SK-N-SH treated with all-trans-retinoic acid at 6 μM for 48 hours (cell line): ENCODE results near the gene FAM124B.

Source experiments
- ATAC-seq: fragments of 200-7000 bp; cut with Tn5 transposase; 3 replicates; pipeline ENCODE4 v1.9.1; 2020; ENCODE audit warnings: mild to moderate bottlenecking, moderate library complexity
- ARNTL ChIP-seq: fragments of 450-650 bp; formaldehyde crosslinking; IDR thresholded peaks from 2 replicates; pipeline ENCODE4 v1.5.0; 2020; ENCODE audit warnings: low read depth, mild to moderate bottlenecking, moderate library complexity, borderline replicate concordance
- BACH2 ChIP-seq: fragments of 250-450 bp; sonication (Bioruptor Pico); IDR thresholded peaks from 2 replicates; pipeline ENCODE4 v1.9.0; 2021; ENCODE audit warnings: mild to moderate bottlenecking, borderline replicate concordance
- CSDC2 ChIP-seq: fragments of 250-450 bp; sonication (Bioruptor Pico); IDR thresholded peaks from 2 replicates; pipeline ENCODE4 v1.5.0; 2020; ENCODE audit warnings: mild to moderate bottlenecking, moderate library complexity
- ESRRG ChIP-seq: fragments of 250-450 bp; sonication (Bioruptor Pico); IDR thresholded peaks from 2 replicates; pipeline ENCODE4 v1.6.1; 2021; ENCODE audit warnings: mild to moderate bottlenecking
- GLIS3 ChIP-seq: fragments of 250-450 bp; sonication (Bioruptor Pico); IDR thresholded peaks from 2 replicates; pipeline ENCODE4 v1.5.0; 2020; ENCODE audit warnings: mild to moderate bottlenecking, moderate library complexity
- ISL1 ChIP-seq: fragments of 250-450 bp; sonication (Bioruptor Pico); IDR thresholded peaks from 2 replicates; pipeline ENCODE4 v2.1.2; 2022; ENCODE audit warnings: mild to moderate bottlenecking, moderate library complexity
- OSR1 ChIP-seq: fragments of 250-450 bp; sonication (Bioruptor Pico); IDR thresholded peaks from 2 replicates; pipeline ENCODE4 v1.8.0; 2022; ENCODE audit warnings: moderate library complexity, mild to moderate bottlenecking, inconsistent platforms
- PPARA ChIP-seq: fragments of 250-450 bp; sonication (Bioruptor Pico); IDR thresholded peaks from 2 replicates; pipeline ENCODE4 v1.5.0; 2020; ENCODE audit warnings: mild to moderate bottlenecking, borderline replicate concordance
- RARB ChIP-seq: fragments of 250-450 bp; sonication (Bioruptor Pico); IDR thresholded peaks from 2 replicates; pipeline ENCODE4 v1.8.0; 2021; ENCODE audit warnings: mild to moderate bottlenecking, moderate library complexity
- SNAI2 ChIP-seq: fragments of 250-450 bp; sonication (Bioruptor Pico); IDR thresholded peaks from 2 replicates; pipeline ENCODE4 v1.5.0; 2020; ENCODE audit warnings: mild to moderate bottlenecking, moderate library complexity
- TCF4 ChIP-seq: fragments of 250-450 bp; sonication (Bioruptor Pico); IDR thresholded peaks from 2 replicates; pipeline ENCODE4 v1.8.0; 2021; ENCODE audit warnings: mild to moderate bottlenecking, moderate library complexity, borderline replicate concordance
- TOX ChIP-seq: fragments of 250-450 bp; sonication (Bioruptor Pico); IDR thresholded peaks from 2 replicates; pipeline ENCODE4 v1.8.0; 2021; ENCODE audit warnings: mild to moderate bottlenecking, moderate library complexity, borderline replicate concordance
- ZC3H10 ChIP-seq: fragments of 250-450 bp; sonication (Bioruptor Pico); IDR thresholded peaks from 2 replicates; pipeline ENCODE4 v1.5.1; 2021; ENCODE audit warnings: mild to moderate bottlenecking, moderate library complexity
- ZFP3 ChIP-seq: fragments of 250-450 bp; sonication (Bioruptor Pico); IDR thresholded peaks from 2 replicates; pipeline ENCODE4 v1.5.0; 2020; ENCODE audit warnings: mild to moderate bottlenecking, moderate library complexity
- ZFP30 ChIP-seq: fragments of 450-650 bp; formaldehyde crosslinking; IDR thresholded peaks from 2 replicates; pipeline ENCODE4 v1.5.0; 2022; ENCODE audit warnings: mild to moderate bottlenecking, moderate library complexity
- ZNF565 ChIP-seq: fragments of 450-650 bp; formaldehyde crosslinking; conservative IDR thresholded peaks from 2 replicates; pipeline ENCODE4 v1.5.0; 2020; ENCODE audit warnings: low read depth, mild to moderate bottlenecking, moderate library complexity
- ZNF70 ChIP-seq: fragments of 450-650 bp; formaldehyde crosslinking; IDR thresholded peaks from 2 replicates; pipeline ENCODE4 v1.5.0; 2020; ENCODE audit warnings: mild to moderate bottlenecking, moderate library complexity
- ZNF8 ChIP-seq: fragments of 450-650 bp; formaldehyde crosslinking; IDR thresholded peaks from 2 replicates; pipeline ENCODE4 v1.5.0; 2020; ENCODE audit warnings: mild to moderate bottlenecking, moderate library complexity
- TF ChIP-seq, protein P1 (sequence below): fragments of 250-450 bp; sonication (Bioruptor Pico); IDR thresholded peaks from 2 replicates; pipeline ENCODE4 v1.5.1; 2020; ENCODE audit warnings: low read depth, mild to moderate bottlenecking, moderate library complexity
- TF ChIP-seq, protein P2 (sequence below): fragments of 250-450 bp; sonication (Bioruptor Pico); IDR thresholded peaks from 2 replicates; pipeline ENCODE4 v1.8.0; 2021; ENCODE audit warnings: low read depth, mild to moderate bottlenecking, moderate library complexity, borderline replicate concordance
- TF ChIP-seq, protein P3 (sequence below): fragments of 250-450 bp; sonication (Bioruptor Pico); IDR thresholded peaks from 2 replicates; pipeline ENCODE4 v1.5.0; 2020; ENCODE audit warnings: mild to moderate bottlenecking, moderate library complexity
- TF ChIP-seq, protein P4 (sequence below): fragments of 250-450 bp; sonication (Bioruptor Pico); IDR thresholded peaks from 2 replicates; pipeline ENCODE4 v1.5.1; 2021; ENCODE audit warnings: mild to moderate bottlenecking, moderate library complexity
- TF ChIP-seq, protein P5 (sequence below): fragments of 250-450 bp; sonication (Bioruptor Pico); IDR thresholded peaks from 2 replicates; pipeline ENCODE4 v1.8.0; 2020; ENCODE audit warnings: mild to moderate bottlenecking, moderate library complexity, borderline replicate concordance

Gene FAM124B

DNA sequence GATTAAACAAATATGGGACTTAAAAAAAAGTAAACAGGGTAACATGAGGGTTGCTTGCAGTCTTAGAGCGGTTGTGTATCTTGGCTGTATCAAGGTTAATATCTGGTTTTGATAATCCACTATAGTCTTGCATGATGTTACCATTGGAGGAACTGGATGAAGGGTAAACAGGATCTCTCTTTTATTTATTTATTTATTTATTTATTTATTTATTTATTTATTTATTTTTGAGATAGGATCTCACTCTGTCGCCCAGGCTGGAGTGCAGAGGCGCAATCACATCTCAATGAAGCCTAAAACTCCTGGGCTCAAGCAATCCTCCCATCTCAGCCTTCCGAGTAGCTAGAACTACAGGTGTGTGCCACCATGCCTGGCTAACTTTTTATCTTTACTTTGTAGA, 42.9 kb upstream of the FAM124B start:
- no peak for ATAC-seq
- no peak for TF ChIP-seq TOX (CRISPR knock-in tag)
- no peak for TF ChIP-seq CSDC2 (CRISPR knock-in tag)
- TF ChIP-seq, protein P1, sequence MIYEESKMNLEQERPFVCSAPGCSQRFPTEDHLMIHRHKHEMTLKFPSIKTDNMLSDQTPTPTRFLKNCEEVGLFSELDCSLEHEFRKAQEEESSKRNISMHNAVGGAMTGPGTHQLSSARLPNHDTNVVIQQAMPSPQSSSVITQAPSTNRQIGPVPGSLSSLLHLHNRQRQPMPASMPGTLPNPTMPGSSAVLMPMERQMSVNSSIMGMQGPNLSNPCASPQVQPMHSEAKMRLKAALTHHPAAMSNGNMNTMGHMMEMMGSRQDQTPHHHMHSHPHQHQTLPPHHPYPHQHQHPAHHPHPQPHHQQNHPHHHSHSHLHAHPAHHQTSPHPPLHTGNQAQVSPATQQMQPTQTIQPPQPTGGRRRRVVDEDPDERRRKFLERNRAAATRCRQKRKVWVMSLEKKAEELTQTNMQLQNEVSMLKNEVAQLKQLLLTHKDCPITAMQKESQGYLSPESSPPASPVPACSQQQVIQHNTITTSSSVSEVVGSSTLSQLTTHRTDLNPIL (CRISPR knock-in tag) = no peak

DNA sequence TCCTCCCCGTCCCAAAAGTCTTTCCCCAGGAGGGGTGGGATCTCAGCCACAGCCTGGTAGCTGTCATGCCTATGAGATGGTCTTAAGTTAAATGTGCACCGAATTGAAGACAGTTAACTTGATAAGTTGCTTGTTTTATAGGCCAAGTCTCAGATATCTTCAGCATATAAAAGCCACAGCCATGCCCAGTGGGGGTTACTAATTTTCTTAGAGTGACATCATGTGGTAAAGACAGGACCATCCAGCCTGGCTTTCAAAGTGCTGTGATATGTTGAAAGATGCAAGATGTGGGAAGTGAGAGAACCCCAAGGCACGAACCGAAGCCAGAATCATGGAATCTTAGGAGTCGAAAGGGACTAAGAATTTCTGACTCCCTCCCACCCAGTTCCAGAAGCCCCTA, 42.1 kb upstream of the FAM124B start:
- no peak for TF ChIP-seq ISL1 (CRISPR knock-in tag)
- TF ChIP-seq ARNTL = no peak
- no peak for TF ChIP-seq TCF4 (CRISPR knock-in tag)
- TF ChIP-seq, protein P2, sequence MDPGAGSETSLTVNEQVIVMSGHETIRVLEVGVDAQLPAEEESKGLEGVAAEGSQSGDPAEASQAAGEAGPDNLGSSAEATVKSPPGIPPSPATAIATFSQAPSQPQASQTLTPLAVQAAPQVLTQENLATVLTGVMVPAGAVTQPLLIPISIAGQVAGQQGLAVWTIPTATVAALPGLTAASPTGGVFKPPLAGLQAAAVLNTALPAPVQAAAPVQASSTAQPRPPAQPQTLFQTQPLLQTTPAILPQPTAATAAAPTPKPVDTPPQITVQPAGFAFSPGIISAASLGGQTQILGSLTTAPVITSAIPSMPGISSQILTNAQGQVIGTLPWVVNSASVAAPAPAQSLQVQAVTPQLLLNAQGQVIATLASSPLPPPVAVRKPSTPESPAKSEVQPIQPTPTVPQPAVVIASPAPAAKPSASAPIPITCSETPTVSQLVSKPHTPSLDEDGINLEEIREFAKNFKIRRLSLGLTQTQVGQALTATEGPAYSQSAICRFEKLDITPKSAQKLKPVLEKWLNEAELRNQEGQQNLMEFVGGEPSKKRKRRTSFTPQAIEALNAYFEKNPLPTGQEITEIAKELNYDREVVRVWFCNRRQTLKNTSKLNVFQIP (CRISPR knock-in tag) = no peak
- TF ChIP-seq BACH2 (CRISPR knock-in tag) = no peak
- TF ChIP-seq, protein P3, sequence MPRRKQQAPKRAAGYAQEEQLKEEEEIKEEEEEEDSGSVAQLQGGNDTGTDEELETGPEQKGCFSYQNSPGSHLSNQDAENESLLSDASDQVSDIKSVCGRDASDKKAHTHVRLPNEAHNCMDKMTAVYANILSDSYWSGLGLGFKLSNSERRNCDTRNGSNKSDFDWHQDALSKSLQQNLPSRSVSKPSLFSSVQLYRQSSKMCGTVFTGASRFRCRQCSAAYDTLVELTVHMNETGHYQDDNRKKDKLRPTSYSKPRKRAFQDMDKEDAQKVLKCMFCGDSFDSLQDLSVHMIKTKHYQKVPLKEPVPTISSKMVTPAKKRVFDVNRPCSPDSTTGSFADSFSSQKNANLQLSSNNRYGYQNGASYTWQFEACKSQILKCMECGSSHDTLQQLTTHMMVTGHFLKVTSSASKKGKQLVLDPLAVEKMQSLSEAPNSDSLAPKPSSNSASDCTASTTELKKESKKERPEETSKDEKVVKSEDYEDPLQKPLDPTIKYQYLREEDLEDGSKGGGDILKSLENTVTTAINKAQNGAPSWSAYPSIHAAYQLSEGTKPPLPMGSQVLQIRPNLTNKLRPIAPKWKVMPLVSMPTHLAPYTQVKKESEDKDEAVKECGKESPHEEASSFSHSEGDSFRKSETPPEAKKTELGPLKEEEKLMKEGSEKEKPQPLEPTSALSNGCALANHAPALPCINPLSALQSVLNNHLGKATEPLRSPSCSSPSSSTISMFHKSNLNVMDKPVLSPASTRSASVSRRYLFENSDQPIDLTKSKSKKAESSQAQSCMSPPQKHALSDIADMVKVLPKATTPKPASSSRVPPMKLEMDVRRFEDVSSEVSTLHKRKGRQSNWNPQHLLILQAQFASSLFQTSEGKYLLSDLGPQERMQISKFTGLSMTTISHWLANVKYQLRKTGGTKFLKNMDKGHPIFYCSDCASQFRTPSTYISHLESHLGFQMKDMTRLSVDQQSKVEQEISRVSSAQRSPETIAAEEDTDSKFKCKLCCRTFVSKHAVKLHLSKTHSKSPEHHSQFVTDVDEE (CRISPR knock-in tag) = no peak
- no peak for TF ChIP-seq ZFP3 (CRISPR knock-in tag)
- no peak for TF ChIP-seq ZFP30
- no peak for ATAC-seq

DNA sequence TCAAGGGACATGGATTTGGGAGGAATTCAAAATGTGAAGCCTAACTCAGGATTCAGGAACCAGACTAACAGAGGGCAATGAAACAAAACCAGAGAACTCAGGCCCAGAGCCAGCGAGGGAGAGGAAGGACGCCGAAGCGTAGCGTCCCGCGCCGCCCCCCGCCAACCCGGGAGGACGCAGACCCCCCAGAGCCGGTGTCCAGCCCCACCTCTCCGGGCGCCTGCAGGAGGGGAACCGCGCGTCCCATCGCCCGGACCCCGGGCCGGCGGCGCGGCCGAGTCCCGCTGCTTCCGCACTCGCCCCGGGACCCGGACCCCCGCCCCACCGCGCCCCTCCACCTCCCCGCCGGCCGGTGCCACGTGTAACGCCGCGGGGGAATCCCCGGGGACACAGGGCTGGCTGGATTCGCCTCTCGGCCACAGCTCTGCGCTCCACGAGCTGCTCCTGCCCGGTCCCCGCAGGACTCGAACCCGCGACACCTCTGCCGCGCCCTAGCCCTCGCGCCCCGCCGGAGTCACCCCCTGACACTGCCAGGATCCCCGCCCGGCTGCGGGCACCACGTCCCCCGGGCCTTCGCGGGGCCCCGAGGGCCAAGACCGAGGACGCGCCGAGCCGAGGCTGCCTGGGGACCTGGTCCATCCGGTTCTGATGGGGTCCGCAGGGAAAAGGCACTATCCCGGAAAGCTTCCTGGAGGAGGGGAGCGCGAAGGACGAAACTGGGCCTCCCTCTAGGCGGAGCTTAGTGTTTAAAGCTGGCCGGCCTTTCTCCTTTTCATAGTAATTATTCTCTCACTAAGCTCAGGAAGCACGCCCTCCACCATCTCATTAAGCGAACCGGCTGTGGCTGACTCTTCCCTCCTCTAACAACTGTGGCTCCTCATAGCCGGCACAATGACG, 40.4 kb upstream of the FAM124B start:
- TF ChIP-seq, protein P1 (CRISPR knock-in tag) = no peak
- TF ChIP-seq GLIS3 (CRISPR knock-in tag) (no peak), OSR1 (CRISPR knock-in tag) (no peak), BACH2 (CRISPR knock-in tag) (no peak), RARB (CRISPR knock-in tag) (no peak), ZC3H10 (CRISPR knock-in tag) (no peak), PPARA (no peak), TCF4 (CRISPR knock-in tag) (no peak), ZNF70 (CRISPR knock-in tag) (no peak), CSDC2 (CRISPR knock-in tag) (no peak), ARNTL (no peak), ZNF8 (CRISPR knock-in tag) (no peak), ZNF565 (CRISPR knock-in tag) (no peak), SNAI2 (CRISPR knock-in tag) (no peak), ESRRG (CRISPR knock-in tag) (no peak)
- TF ChIP-seq, protein P4, sequence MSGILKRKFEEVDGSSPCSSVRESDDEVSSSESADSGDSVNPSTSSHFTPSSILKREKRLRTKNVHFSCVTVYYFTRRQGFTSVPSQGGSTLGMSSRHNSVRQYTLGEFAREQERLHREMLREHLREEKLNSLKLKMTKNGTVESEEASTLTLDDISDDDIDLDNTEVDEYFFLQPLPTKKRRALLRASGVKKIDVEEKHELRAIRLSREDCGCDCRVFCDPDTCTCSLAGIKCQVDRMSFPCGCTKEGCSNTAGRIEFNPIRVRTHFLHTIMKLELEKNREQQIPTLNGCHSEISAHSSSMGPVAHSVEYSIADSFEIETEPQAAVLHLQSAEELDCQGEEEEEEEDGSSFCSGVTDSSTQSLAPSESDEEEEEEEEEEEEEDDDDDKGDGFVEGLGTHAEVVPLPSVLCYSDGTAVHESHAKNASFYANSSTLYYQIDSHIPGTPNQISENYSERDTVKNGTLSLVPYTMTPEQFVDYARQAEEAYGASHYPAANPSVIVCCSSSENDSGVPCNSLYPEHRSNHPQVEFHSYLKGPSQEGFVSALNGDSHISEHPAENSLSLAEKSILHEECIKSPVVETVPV = no peak
- TF ChIP-seq, protein P5, sequence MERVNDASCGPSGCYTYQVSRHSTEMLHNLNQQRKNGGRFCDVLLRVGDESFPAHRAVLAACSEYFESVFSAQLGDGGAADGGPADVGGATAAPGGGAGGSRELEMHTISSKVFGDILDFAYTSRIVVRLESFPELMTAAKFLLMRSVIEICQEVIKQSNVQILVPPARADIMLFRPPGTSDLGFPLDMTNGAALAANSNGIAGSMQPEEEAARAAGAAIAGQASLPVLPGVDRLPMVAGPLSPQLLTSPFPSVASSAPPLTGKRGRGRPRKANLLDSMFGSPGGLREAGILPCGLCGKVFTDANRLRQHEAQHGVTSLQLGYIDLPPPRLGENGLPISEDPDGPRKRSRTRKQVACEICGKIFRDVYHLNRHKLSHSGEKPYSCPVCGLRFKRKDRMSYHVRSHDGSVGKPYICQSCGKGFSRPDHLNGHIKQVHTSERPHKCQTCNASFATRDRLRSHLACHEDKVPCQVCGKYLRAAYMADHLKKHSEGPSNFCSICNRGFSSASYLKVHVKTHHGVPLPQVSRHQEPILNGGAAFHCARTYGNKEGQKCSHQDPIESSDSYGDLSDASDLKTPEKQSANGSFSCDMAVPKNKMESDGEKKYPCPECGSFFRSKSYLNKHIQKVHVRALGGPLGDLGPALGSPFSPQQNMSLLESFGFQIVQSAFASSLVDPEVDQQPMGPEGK (CRISPR knock-in tag) = no peak
- TF ChIP-seq, protein P2 (CRISPR knock-in tag) = no peak
- ATAC-seq = no peak
